Keratinocyte (primary cell): Measurements from ENCODE around the gene RGL4. TPM values are rescaled to one million over a fixed set of nuclear protein-coding genes. Genes with fewer than 3 reads are reported as not detected.

Experiments
- DNase-seq: peaks from one replicate; pipeline ENCODE4 v3.0.0-alpha.2; 2011; ENCODE audit warnings: low read depth, missing footprints, low spot score
- FAIRE-seq: peaks from 2 replicates; lab custom pipeline; 2011; peaks lifted over from hg19 to GRCh38; lab: Jason Lieb, UNC
- H2AFZ ChIP-seq: 2 replicates; pipeline ENCODE4 v1.6.0; 2012; ENCODE audit warnings: low read length, control low read depth, inconsistent platforms; ENCODE audit not compliant: control insufficient read depth
- H3K27ac ChIP-seq: 2 replicates; pipeline ENCODE4 v1.5.1; 2011; ENCODE audit warnings: low read length; ENCODE audit not compliant: control insufficient read depth, insufficient read depth
- H3K27me3 ChIP-seq: 3 replicates; pipeline ENCODE4 v1.6.0; 2011; ENCODE audit warnings: low read length; ENCODE audit not compliant: control insufficient read depth, insufficient read depth; ENCODE audit errors: extremely low read depth
- H3K36me3 ChIP-seq, 2 experiments: 2 replicates in 1 of 2; 3 replicates in 1 of 2; pipeline ENCODE4 v1.5.1; 2011; ENCODE audit warnings: low read length in 2 of 2, mild to moderate bottlenecking in 1 of 2; ENCODE audit not compliant: control insufficient read depth in 2 of 2, insufficient read depth in 2 of 2; ENCODE audit errors: extremely low read depth in 1 of 2
- H3K4me1 ChIP-seq: 3 replicates; pipeline ENCODE4 v1.5.1; 2011; ENCODE audit warnings: low read length; ENCODE audit not compliant: control insufficient read depth, insufficient read depth; ENCODE audit errors: extremely low read depth
- H3K4me2 ChIP-seq: 3 replicates; pipeline ENCODE4 v1.6.0; 2011; ENCODE audit warnings: low read depth, low read length; ENCODE audit not compliant: control insufficient read depth, insufficient read depth; ENCODE audit errors: extremely low read depth
- H3K4me3 ChIP-seq, 3 experiments: fragments of 200-600 bp in 1 of 3; sonication (generic) in 1 of 3; 2 replicates in 2 of 3; 3 replicates in 1 of 3; pipeline ENCODE4 v1.5.1; 2011 to 2016; ENCODE audit warnings: low read length in 3 of 3, mild to moderate bottlenecking in 3 of 3, control low read depth in 2 of 3, inconsistent platforms in 1 of 3, low read depth in 1 of 3, mixed read lengths in 1 of 3, mixed run types in 1 of 3, moderate library complexity in 1 of 3; ENCODE audit not compliant: control insufficient read depth in 2 of 3, insufficient read depth in 2 of 3; ENCODE audit errors: extremely low read depth in 1 of 3
- H3K79me2 ChIP-seq: 2 replicates; pipeline ENCODE4 v1.6.0; 2012; ENCODE audit warnings: low read length; ENCODE audit not compliant: control insufficient read depth, insufficient read depth
- H3K9ac ChIP-seq: 3 replicates; pipeline ENCODE4 v1.6.0; 2011; ENCODE audit warnings: low read length; ENCODE audit not compliant: control insufficient read depth, insufficient read depth; ENCODE audit errors: extremely low read depth
- H3K9me1 ChIP-seq: 3 replicates; pipeline ENCODE4 v1.6.0; 2011; ENCODE audit warnings: low read length; ENCODE audit not compliant: control insufficient read depth, insufficient read depth; ENCODE audit errors: extremely low read depth
- H3K9me3 ChIP-seq: 2 replicates; pipeline ENCODE4 v1.5.1; 2012; ENCODE audit warnings: low read depth, low read length; ENCODE audit not compliant: control insufficient read depth
- H4K20me1 ChIP-seq: 3 replicates; pipeline ENCODE4 v1.6.0; 2011; ENCODE audit warnings: low read length; ENCODE audit not compliant: control insufficient read depth, insufficient read depth; ENCODE audit errors: extremely low read depth
- CTCF ChIP-seq, 3 experiments: IDR thresholded peaks in 1 of 3; conservative IDR thresholded peaks in 1 of 3; optimal IDR thresholded peaks in 1 of 3; 2 replicates in 2 of 3; 3 replicates in 1 of 3; pipeline versions ENCODE3 to v1.5.1; 2011; ENCODE audit warnings: low read length in 3 of 3, mild to moderate bottlenecking in 3 of 3, moderate library complexity in 2 of 3, control low read depth in 1 of 3, inconsistent platforms in 1 of 3; ENCODE audit not compliant: insufficient read depth in 2 of 3; ENCODE audit errors: extremely low read depth in 1 of 3
- EZH2 ChIP-seq: IDR thresholded peaks from one replicate; pipeline ENCODE4 v1.6.1; 2012; ENCODE audit warnings: inconsistent platforms, mild to moderate bottlenecking, low read length, moderate library complexity
- dilution Hi-C: fragments of 300-500 bp; cut with MboI; formaldehyde crosslinking; loops from one replicate; pipeline ENCODE4 v1.7.0; 2020; ENCODE audit warnings: low sequenced_read_pairs; ENCODE audit not compliant: extremely low pct_ligation_motif_present
- polyA plus RNA-seq, 5 experiments: library from polyadenylated mRNA; depleted of rRNA in 3 of 5; stranded (reverse) in 3 of 5; stranded (forward) in 1 of 5; unstranded in 1 of 5; fragments of >200 nt; gene quantifications; 1 replicate in 1 of 5; 2 replicates in 3 of 5; 3 replicates in 1 of 5; pipeline versions ENCODE4 v1.2.1 to v1.2.3, GENCODE V29; 2011 to 2012; ENCODE audit warnings: missing spikeins in 2 of 5, low read depth in 1 of 5, low replicate concordance in 1 of 5

Gene RGL4
- polyA plus RNA-seq, 1 donor (not counting 4 experiments of a cell fraction or from before 2014, with no cell fraction given) = not detected

DNA sequence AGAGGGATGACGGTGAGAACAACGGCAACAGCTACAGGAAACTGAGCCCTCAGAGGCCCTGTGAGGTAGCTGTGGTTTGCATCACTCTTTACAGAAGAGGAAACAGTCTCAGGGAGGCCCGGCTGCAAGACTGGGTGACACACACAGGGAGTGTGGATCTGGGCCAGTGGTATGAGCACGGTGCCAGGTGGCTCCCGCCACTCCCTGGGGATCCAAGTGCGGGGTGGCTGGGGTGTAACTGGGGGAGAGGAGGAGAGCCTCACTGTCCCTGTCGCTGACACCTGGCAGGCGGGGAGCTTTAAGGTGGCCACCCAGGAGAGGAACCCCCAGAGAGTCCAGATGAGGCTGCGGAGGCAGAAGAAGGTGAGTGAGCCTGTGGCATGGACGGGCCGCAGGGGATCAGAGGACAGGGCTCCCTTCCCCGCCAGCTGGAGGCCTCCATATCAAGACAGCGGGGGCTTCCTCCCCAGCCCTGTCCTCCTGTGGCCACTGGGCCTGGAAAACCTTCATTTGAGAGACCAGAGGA, 5.6 kb downstream of the RGL4 start:
- Histone ChIP-seq H3K36me3 (peaks cover 18 to 20% of the 10 kb centered on the region in 2 experiments), H3K27me3 (no peaks in the 10 kb centered on the region), H3K4me1 (no peaks in the 10 kb centered on the region), H3K4me2 (no peak overlapping the region), H2AFZ (no peak overlapping the region), H4K20me1 (no peaks in the 10 kb centered on the region), H3K4me3 (no peak overlapping the region), H3K9ac (no peak overlapping the region), H3K27ac (no peak overlapping the region), H3K79me2 (no peaks in the 10 kb centered on the region), H3K9me3 (no peaks in the 10 kb centered on the region), H3K9me1 (no peaks in the 10 kb centered on the region)
- DNase-seq = no peak
- FAIRE-seq = no peak
- dilution Hi-C loops = no loop called here
- TF ChIP-seq EZH2 (no peak), CTCF (optimal IDR thresholded peaks at IDR 0.05 in 1 of 3, IDR thresholded peaks at IDR 0.05 in 1 of 3, conservative IDR thresholded peaks at IDR 0.05 in 1 of 3; ENCODE audit: extremely low read depth in 1 of 3, insufficient read depth in 2 of 3, low read length in 3 of 3) (no peak)

DNA sequence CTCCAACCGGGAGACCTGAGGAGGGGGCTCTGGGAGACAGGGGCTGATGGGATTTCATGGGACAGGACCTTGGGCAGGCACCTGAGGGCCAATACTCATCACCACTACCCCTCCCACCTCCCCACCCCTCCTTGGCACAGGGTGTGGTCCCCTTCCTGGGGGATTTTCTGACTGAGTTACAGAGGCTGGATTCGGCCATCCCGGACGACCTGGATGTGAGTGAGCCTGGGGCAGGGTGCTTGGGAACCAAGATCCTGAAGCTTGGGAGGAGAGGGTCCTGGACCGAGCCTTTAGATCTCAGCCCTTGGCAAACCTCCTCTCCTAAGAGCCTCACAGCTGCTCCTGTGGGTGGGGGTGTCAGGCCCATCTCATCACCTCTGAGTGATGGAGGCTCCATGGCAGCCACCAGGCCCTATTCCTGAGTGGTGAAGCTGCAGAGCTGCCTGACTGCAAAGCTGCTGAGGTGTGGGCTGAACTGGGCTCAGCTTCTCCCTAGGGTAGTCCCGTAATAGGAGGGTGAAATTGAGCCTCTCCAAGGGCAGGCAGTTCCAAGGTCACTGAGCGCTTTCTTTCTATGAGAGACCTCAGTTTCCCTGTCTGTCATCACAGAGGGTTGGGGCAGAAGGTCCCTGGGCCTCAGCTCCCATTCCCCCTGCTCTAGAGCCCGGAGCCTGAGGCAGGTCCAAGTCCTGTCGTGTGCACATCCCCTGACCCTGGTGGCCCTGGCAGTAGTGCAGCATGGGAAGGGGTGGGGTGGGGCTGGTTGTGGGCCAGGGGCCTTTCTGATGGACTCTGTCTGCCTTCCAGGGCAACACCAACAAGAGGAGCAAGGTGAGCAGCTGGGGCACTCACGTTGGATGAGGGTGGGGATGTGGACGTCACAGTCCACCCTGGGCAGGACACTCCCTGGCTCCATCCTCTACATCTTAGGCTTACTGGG, 6.5 kb downstream of the RGL4 start:
- no peak for TF ChIP-seq EZH2
- no peak for TF ChIP-seq CTCF (optimal IDR thresholded peaks at IDR 0.05 in 1 of 3, IDR thresholded peaks at IDR 0.05 in 1 of 3, conservative IDR thresholded peaks at IDR 0.05 in 1 of 3; ENCODE audit: extremely low read depth in 1 of 3, insufficient read depth in 2 of 3, low read length in 3 of 3)
- no peaks in the 10 kb centered on the region for H3K27me3 ChIP-seq
- no peak overlapping the region for H3K27ac ChIP-seq
- no peak overlapping the region for H3K4me3 ChIP-seq
- H3K4me1 ChIP-seq = no peaks in the 10 kb centered on the region
- FAIRE-seq (no peak), DNase-seq (no peak)
- no peak overlapping the region for H3K9ac ChIP-seq
- H3K9me3 ChIP-seq = no peaks in the 10 kb centered on the region
- dilution Hi-C loops = no loop called here
- H3K79me2 ChIP-seq = no peaks in the 10 kb centered on the region
- H3K4me2 ChIP-seq = no peak overlapping the region
- H2AFZ ChIP-seq = no peak overlapping the region
- peaks cover 18 to 20% of the 10 kb centered on the region in 2 experiments for H3K36me3 ChIP-seq
- H3K9me1 ChIP-seq = no peaks in the 10 kb centered on the region
- H4K20me1 ChIP-seq = no peaks in the 10 kb centered on the region
